ENCODE data around the gene TSNAXIP1. TPM values are rescaled to one million over a fixed set of nuclear protein-coding genes. Genes with fewer than 3 reads are reported as not detected.

The TSNAXIP1 gene
- total RNA-seq, 1 donor from 2014 or later: 0.51 TPM

DNA sequence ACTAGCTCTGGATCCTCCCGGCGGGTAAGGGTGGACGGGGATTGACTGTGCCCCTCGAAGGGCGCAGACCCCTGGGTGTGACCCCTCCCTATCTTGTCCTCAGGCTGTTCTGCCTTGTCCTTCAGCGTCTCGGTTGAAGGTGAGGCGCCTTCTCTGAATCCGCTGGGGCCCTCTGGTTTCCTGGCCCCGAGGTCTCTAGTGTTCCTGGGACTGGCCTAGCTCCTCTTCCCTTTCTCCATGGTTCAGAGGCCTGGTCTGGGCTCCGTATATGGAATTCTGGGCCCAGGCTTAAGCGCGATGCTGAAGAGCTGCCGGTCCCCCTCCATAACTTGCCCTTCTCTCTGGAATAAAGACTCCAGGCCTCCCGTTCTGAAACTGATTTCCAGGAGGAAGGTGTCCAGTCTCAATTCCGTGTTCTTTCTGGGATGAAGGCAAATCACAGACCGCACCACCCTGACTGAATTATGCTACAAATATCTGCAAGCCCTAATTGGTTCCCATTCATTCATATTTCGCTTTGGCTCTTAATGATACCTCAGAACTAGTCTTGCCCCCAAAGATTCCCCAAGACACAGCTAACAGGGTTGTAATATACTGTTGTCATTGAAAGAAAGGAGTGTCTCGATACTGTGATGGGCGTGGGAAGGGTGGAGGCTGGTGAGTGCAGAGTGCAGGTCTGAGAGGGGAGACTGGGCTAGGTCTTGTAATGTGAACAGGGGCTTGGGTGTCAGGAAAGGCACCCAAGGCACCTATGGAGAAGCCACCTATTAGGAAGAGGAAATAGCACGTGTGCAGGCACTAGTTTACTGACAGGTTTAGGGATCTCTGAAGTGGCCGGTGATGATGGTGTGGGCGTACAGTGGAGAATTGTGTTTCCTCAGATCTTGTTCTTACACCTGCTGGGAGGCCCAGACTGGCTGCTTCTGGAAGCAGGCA, 67.0 kb downstream of the TSNAXIP1 start:
- no peak for DNase-seq (ENCODE audit: low spot score)
- intact Hi-C loops (cut with DNase I): loop anchor here (2.0 kb wide), 1 partner anchor 31 kb away; the partner anchor contains the start of gene THAP11

DNA sequence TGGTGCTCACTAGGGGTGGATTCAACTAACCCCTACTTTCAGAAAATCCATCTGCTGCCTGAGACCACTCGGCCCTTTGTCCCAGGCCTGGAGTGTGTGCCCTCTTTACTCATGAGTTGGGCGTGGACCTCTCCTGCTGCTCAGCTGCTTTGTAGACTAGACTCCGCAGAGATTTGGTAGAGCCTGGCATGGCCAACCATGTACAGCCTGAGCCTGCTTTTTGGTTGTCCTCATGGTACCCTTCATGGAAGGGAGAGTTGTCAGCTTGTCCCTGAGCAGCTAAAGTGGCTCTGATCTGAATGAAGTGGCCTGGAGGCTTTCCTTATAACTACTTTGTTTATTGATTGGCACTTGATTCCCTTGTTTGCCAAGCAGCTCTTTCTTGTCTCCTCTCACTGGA, 67.7 kb downstream of the TSNAXIP1 start:
- intact Hi-C loops (cut with DNase I): no loop called here
- DNase-seq (ENCODE audit: low spot score): no peak

DNA sequence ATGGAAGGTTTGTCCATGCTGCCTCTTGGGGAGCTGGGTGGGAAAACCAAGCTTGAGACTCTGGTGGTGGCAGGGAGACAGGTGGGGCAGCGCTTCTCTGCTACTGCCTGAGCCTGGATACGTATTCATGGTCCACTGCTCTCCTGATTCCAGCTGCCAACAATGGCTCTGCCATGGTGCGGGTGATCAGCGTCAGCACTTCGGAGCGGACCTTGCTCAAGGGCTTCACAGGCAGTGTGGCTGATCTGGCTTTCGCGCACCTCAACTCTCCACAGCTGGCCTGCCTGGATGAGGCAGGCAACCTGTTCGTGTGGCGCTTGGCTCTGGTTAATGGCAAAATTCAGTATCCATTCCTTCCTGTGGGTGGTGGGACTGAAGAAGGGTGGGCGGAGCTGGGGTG, 70.4 kb downstream of the TSNAXIP1 start:
- intact Hi-C loops (cut with DNase I): no loop called here
- no peak for DNase-seq (ENCODE audit: low spot score)

Other genes starting within 250 kb of the TSNAXIP1 start
- 25.6 TPM for gene CTCF, start 244.4 kb upstream of the TSNAXIP1 start, total RNA-seq
- 0.40 TPM for gene CARMIL2, start 161.7 kb upstream of the TSNAXIP1 start, total RNA-seq
- gene ACD, start 146.6 kb upstream of the TSNAXIP1 start, total RNA-seq: 9.3 TPM
- 3.4 TPM for gene PARD6A, start 145.9 kb upstream of the TSNAXIP1 start, total RNA-seq
- gene ENKD1, start 140.1 kb upstream of the TSNAXIP1 start, total RNA-seq: 8.5 TPM
- gene C16orf86, start 140.1 kb upstream of the TSNAXIP1 start, total RNA-seq: 5.6 TPM
- gene GFOD2, start 87.6 kb upstream of the TSNAXIP1 start, total RNA-seq: 10.7 TPM
- 16.4 TPM for gene RANBP10, start 329 bp upstream of the TSNAXIP1 start, total RNA-seq
- gene THAP11, start 35.4 kb downstream of the TSNAXIP1 start, total RNA-seq: 23.0 TPM
- gene NUTF2, start 40.0 kb downstream of the TSNAXIP1 start, total RNA-seq: 87.1 TPM
- gene CENPT, start 40.8 kb downstream of the TSNAXIP1 start, total RNA-seq: 27.9 TPM
- gene EDC4, start 66.2 kb downstream of the TSNAXIP1 start, total RNA-seq: 43.8 TPM
- 2.1 TPM for gene NRN1L, start 78.0 kb downstream of the TSNAXIP1 start, total RNA-seq
- gene PSKH1, start 86.4 kb downstream of the TSNAXIP1 start, total RNA-seq: 22.6 TPM
- gene CTRL, start 125.0 kb downstream of the TSNAXIP1 start, total RNA-seq: not detected
- 66.1 TPM for gene PSMB10, start 130.0 kb downstream of the TSNAXIP1 start, total RNA-seq
- 29.8 TPM for gene LCAT, start 137.2 kb downstream of the TSNAXIP1 start, total RNA-seq
- 121 TPM for gene SLC12A4, start 161.7 kb downstream of the TSNAXIP1 start, total RNA-seq
- not detected for gene DPEP3, start 173.6 kb downstream of the TSNAXIP1 start, total RNA-seq
- 0.78 TPM for gene DPEP2, start 192.6 kb downstream of the TSNAXIP1 start, total RNA-seq
- not detected for gene DPEP2NB, start 209.0 kb downstream of the TSNAXIP1 start, total RNA-seq
- gene DDX28, start 216.3 kb downstream of the TSNAXIP1 start, total RNA-seq: 8.6 TPM
- gene DUS2, start 216.4 kb downstream of the TSNAXIP1 start, total RNA-seq: 6.4 TPM

Measured in cardiac septum (tissue), 1 donor.